Uterus (tissue), 4 donors: ENCODE results near the gene ITGB4. TPM values are rescaled to one million over a fixed set of nuclear protein-coding genes. Genes with fewer than 3 reads are reported as not detected.

ENCODE experiments used
- DNase-seq, 2 donors: peaks; one replicate each; pipeline ENCODE4 v3.0.0-alpha.2; 2019 to 2020
- H3K27ac ChIP-seq, 2 donors: fragments of 200-600 bp; sonication (generic); 1 replicate in 1 of 2; 2 replicates in 1 of 2; pipeline ENCODE4 v1.5.1; 2016 to 2018
- H3K27me3 ChIP-seq, 2 donors: fragments of 200-600 bp; sonication (generic); one replicate each; pipeline ENCODE4 v1.5.1; 2018 to 2019; ENCODE audit warnings: control low read depth in 1 of 2
- H3K36me3 ChIP-seq, 2 donors: fragments of 200-600 bp; sonication (generic); one replicate each; pipeline ENCODE4 v1.5.1; 2019; ENCODE audit warnings: control low read depth in 1 of 2
- H3K4me1 ChIP-seq, 2 donors: fragments of 200-600 bp; sonication (generic); one replicate each; pipeline ENCODE4 v1.5.1; 2018 to 2019; ENCODE audit warnings: control low read depth in 1 of 2
- H3K4me3 ChIP-seq, 2 donors: fragments of 200-600 bp; sonication (generic); 1 replicate in 1 of 2; 2 replicates in 1 of 2; pipeline ENCODE4 v1.5.1; 2018 to 2019; ENCODE audit warnings: mild to moderate bottlenecking in 1 of 2
- H3K9me3 ChIP-seq, 2 donors: fragments of 200-600 bp; sonication (generic); one replicate each; pipeline ENCODE4 v1.5.1; 2019; ENCODE audit warnings: control low read depth in 1 of 2
- CTCF ChIP-seq, 4 experiments: fragments of 200-600 bp in 2 of 4; fragments of 450-650 bp in 2 of 4; sonication (generic) in 2 of 4; IDR thresholded peaks; one replicate each; pipeline ENCODE4 v1.5.1; 2016 to 2019; ENCODE audit warnings: antibody characterized with exemption in 4 of 4, mild to moderate bottlenecking in 2 of 4, moderate library complexity in 1 of 4
- POLR2A ChIP-seq, 2 donors: fragments of 450-650 bp; IDR thresholded peaks; one replicate each; pipeline ENCODE4 v1.6.1; 2016; ENCODE audit warnings: antibody characterized with exemption in 2 of 2, mild to moderate bottlenecking in 1 of 2, moderate library complexity in 1 of 2
- intact Hi-C: fragments of 100-400 bp; cut with DNase I; formaldehyde crosslinking; loops from one replicate; pipeline ENCODE4 v1.15.1; 2023; ENCODE audit warnings: low total_unique reads
- total RNA-seq, 4 donors: library from RNA; depleted of rRNA in 3 of 4; stranded (reverse); fragments of >200 nt in 3 of 4; gene quantifications; one replicate each; pipeline versions ENCODE4 v1.1.0 to v1.2.4, GENCODE V29; 2014 to 2023
- donor health status: DM: yes; HTN: yes; CAD: no.

Gene ITGB4
- total RNA-seq, 4 donors from 2014 or later, result 38.0 to 100 (median 62.3) TPM

GRCh38 chr17:75731086-75731715 lies 9.9 kb downstream of the ITGB4 start:
- intact Hi-C loops, result no loop called here
- no peaks in the 10 kb centered on the region for H3K36me3 ChIP-seq

GRCh38 chr17:75731716-75732498 lies 10.6 kb downstream of the ITGB4 start:
- TF ChIP-seq POLR2A (IDR thresholded peaks at IDR 0.05) (no peak), CTCF (IDR thresholded peaks at IDR 0.05) (no peak)
- intact Hi-C loops, result no loop called here
- no peak overlapping the region for H3K27ac ChIP-seq
- H3K9me3 ChIP-seq, result no peaks in the 10 kb centered on the region
- H3K27me3 ChIP-seq, result no peaks in the 10 kb centered on the region
- no peak overlapping the region for H3K4me3 ChIP-seq
- no peak for DNase-seq
- H3K4me1 ChIP-seq, result no peaks in the 10 kb centered on the region
- no peaks in the 10 kb centered on the region for H3K36me3 ChIP-seq

More at GRCh38 chr17:75731086-75731715, 9.9 kb downstream of the ITGB4 start:
- Histone ChIP-seq H3K4me1 (no peaks in the 10 kb centered on the region), H3K9me3 (no peaks in the 10 kb centered on the region), H3K4me3 (no peak overlapping the region), H3K27ac (no peak overlapping the region), H3K27me3 (no peaks in the 10 kb centered on the region)
- TF ChIP-seq POLR2A (IDR thresholded peaks at IDR 0.05) (no peak), CTCF (IDR thresholded peaks at IDR 0.05) (no peak)
- DNase-seq, result no peak

GRCh38 chr17:75733471-75733870 lies 12.2 kb downstream of the ITGB4 start:
- Histone ChIP-seq H3K9me3 (no peaks in the 10 kb centered on the region), H3K27ac (no peak overlapping the region), H3K27me3 (no peaks in the 10 kb centered on the region), H3K4me1 (no peaks in the 10 kb centered on the region), H3K4me3 (no peak overlapping the region), H3K36me3 (no peaks in the 10 kb centered on the region)
- TF ChIP-seq POLR2A (IDR thresholded peaks at IDR 0.05), result no peak
- TF ChIP-seq CTCF (IDR thresholded peaks at IDR 0.05), result no peak
- no peak for DNase-seq
- intact Hi-C loops, result no loop called here

GRCh38 chr17:75734674-75735294 lies 13.5 kb downstream of the ITGB4 start:
- Histone ChIP-seq H3K4me3 (no peak overlapping the region), H3K27ac (no peak overlapping the region), H3K27me3 (no peaks in the 10 kb centered on the region), H3K36me3 (no peaks in the 10 kb centered on the region), H3K9me3 (no peaks in the 10 kb centered on the region), H3K4me1 (no peaks in the 10 kb centered on the region)
- no peak for DNase-seq
- no peak for TF ChIP-seq CTCF (IDR thresholded peaks at IDR 0.05)
- no peak for TF ChIP-seq POLR2A (IDR thresholded peaks at IDR 0.05)
- intact Hi-C loops, result no loop called here
